GM12865 (cell line): ENCODE measurements around the gene E2F7.

Experiments used
- DNase-seq: peaks from one replicate; pipeline ENCODE4 v3.0.0; 2010; ENCODE audit warnings: low read depth
- H3K4me3 ChIP-seq: 2 replicates; pipeline ENCODE4 v1.5.1; 2011; ENCODE audit warnings: mild to moderate bottlenecking, low read depth, low read length, control low read depth
- TF ChIP-seq, protein P1 (sequence below): IDR thresholded peaks from 2 replicates; pipeline ENCODE4 v1.5.1; 2011; ENCODE audit warnings: low read length, control low read depth, low read depth, inconsistent platforms; ENCODE audit not compliant: insufficient read depth; ENCODE audit errors: missing control alignments

Gene E2F7

GRCh38 chr12:77058740-77059139 lies 6.6 kb downstream of the E2F7 start:
- no peak for DNase-seq
- no peak overlapping the region for H3K4me3 ChIP-seq
- TF ChIP-seq, protein P1, sequence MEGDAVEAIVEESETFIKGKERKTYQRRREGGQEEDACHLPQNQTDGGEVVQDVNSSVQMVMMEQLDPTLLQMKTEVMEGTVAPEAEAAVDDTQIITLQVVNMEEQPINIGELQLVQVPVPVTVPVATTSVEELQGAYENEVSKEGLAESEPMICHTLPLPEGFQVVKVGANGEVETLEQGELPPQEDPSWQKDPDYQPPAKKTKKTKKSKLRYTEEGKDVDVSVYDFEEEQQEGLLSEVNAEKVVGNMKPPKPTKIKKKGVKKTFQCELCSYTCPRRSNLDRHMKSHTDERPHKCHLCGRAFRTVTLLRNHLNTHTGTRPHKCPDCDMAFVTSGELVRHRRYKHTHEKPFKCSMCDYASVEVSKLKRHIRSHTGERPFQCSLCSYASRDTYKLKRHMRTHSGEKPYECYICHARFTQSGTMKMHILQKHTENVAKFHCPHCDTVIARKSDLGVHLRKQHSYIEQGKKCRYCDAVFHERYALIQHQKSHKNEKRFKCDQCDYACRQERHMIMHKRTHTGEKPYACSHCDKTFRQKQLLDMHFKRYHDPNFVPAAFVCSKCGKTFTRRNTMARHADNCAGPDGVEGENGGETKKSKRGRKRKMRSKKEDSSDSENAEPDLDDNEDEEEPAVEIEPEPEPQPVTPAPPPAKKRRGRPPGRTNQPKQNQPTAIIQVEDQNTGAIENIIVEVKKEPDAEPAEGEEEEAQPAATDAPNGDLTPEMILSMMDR: no peak

- no peak overlapping the region for H3K4me3 ChIP-seq
- no peak for DNase-seq
- TF ChIP-seq, protein P1: no peak
Measured at GRCh38 chr12:77054851-77055250, 10.5 kb downstream of the E2F7 start.

- TF ChIP-seq, protein P1: no peak
Measured at GRCh38 chr12:77053259-77053658, 12.1 kb downstream of the E2F7 start.

GRCh38 chr12:77049767-77050353 lies 15.5 kb downstream of the E2F7 start:
- peak; percentile 80 for DNase-seq
- TF ChIP-seq, protein P1: peak; percentile 77
- H3K4me3 ChIP-seq: no peak overlapping the region

More at GRCh38 chr12:77053259-77053658, 12.1 kb downstream of the E2F7 start:
- no peak for DNase-seq
- H3K4me3 ChIP-seq: no peak overlapping the region

DNA sequence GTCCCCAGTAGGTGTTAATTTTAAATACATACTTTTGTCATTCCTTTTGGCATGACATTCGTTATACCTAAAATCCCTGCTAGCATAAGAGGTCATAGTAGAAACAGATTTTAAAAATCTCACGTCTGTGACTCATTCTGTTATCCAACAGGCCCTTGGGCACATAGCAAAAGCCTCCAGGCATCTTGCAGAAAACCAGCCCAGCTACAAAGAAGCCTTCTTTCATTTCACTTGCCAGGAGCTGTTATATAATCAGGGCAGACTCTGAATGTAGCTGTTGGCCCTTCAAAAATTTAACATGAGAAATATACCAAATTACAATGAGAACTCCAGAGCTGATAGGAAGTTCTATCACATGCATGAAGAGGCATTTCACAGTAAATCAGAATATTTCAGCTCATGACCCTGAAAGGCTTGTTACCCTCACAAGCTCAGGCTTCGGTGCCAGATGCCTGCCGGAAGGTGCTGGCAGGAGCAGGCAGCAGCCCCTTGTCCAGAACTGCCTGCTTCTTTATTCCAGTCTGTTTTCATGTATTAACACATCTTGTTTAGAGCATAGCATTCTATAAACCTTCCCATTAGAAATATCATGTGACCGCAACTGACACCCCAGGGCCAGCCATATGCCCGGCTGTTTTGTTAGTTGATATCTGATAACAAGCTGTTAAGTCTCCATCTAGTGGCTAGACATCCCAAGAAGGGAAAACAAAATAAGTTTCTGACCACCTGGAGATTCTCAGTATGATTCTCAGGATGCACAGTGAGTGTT lies 17.8 kb downstream of the E2F7 start:
- no peak overlapping the region for H3K4me3 ChIP-seq
- TF ChIP-seq, protein P1: no peak
- no peak for DNase-seq

GRCh38 chr12:77046468-77046867 lies 18.9 kb downstream of the E2F7 start:
- TF ChIP-seq, protein P1: no peak
- no peak for DNase-seq
- H3K4me3 ChIP-seq: no peak overlapping the region

DNA sequence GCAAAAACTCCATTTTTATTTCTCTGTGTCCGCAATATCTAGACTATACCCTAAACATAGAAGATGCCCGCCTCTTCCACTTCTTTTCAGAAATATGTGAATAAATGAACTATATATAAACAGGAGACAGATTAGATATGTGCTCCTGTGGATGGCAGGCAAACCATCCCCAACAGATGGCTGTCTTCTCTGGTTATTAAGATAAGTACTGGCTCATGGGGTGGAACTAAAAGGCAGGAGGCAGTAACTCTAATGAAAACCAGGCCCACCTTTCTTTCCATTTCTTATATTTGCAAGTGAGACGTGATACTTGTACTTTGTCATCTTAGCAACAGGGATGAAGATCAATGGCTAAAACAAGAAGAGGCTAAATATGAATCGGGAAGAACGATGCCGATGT lies 20.2 kb downstream of the E2F7 start:
- TF ChIP-seq, protein P1: no peak
- H3K4me3 ChIP-seq: no peak overlapping the region
- no peak for DNase-seq
